Measurements from ENCODE around the gene ATOSA.

The ATOSA gene

GRCh38 chr15:52682781-52683180 lies 3.6 kb upstream of the ATOSA start:
- in situ Hi-C loops (cut with MboI; ENCODE audit: low sequenced_read_pairs): no loop called here

- in situ Hi-C loops (cut with MboI; ENCODE audit: low sequenced_read_pairs): no loop called here
Measured at GRCh38 chr15:52682200-52682599, 3.0 kb upstream of the ATOSA start.

- in situ Hi-C loops (cut with MboI; ENCODE audit: low sequenced_read_pairs): no loop called here
Measured at GRCh38 chr15:52681441-52681840, 2.3 kb upstream of the ATOSA start.

GRCh38 chr15:52680761-52681160 lies 1.6 kb upstream of the ATOSA start:
- in situ Hi-C loops (cut with MboI; ENCODE audit: low sequenced_read_pairs): no loop called here

- in situ Hi-C loops (cut with MboI; ENCODE audit: low sequenced_read_pairs): no loop called here
Measured at GRCh38 chr15:52680041-52680391, 828 bp upstream of the ATOSA start.

- in situ Hi-C loops (cut with MboI; ENCODE audit: low sequenced_read_pairs): no loop called here
Measured at GRCh38 chr15:52678468-52679231, 538 bp downstream of the ATOSA start.

- in situ Hi-C loops (cut with MboI; ENCODE audit: low sequenced_read_pairs): no loop called here
Measured at GRCh38 chr15:52677593-52678467, 1.4 kb downstream of the ATOSA start.

- in situ Hi-C loops (cut with MboI; ENCODE audit: low sequenced_read_pairs): no loop called here
Measured at GRCh38 chr15:52674831-52675230, 4.4 kb downstream of the ATOSA start.

- in situ Hi-C loops (cut with MboI; ENCODE audit: low sequenced_read_pairs): no loop called here
Measured at GRCh38 chr15:52673734-52674133, 5.5 kb downstream of the ATOSA start.

GRCh38 chr15:52673312-52673711 lies 5.9 kb downstream of the ATOSA start:
- in situ Hi-C loops (cut with MboI; ENCODE audit: low sequenced_read_pairs): no loop called here

- in situ Hi-C loops (cut with MboI; ENCODE audit: low sequenced_read_pairs): no loop called here
Measured at GRCh38 chr15:52672661-52673060, 6.5 kb downstream of the ATOSA start.

GRCh38 chr15:52670087-52670486 lies 9.1 kb downstream of the ATOSA start:
- in situ Hi-C loops (cut with MboI; ENCODE audit: low sequenced_read_pairs): no loop called here

GRCh38 chr15:52668133-52668532 lies 11.1 kb downstream of the ATOSA start:
- in situ Hi-C loops (cut with MboI; ENCODE audit: low sequenced_read_pairs): no loop called here

GRCh38 chr15:52667597-52667996 lies 11.6 kb downstream of the ATOSA start:
- in situ Hi-C loops (cut with MboI; ENCODE audit: low sequenced_read_pairs): no loop called here

GRCh38 chr15:52663536-52664294 lies 15.5 kb downstream of the ATOSA start:
- in situ Hi-C loops (cut with MboI; ENCODE audit: low sequenced_read_pairs): no loop called here

- in situ Hi-C loops (cut with MboI; ENCODE audit: low sequenced_read_pairs): no loop called here
Measured at GRCh38 chr15:52661909-52662308, 17.3 kb downstream of the ATOSA start.

- in situ Hi-C loops (cut with MboI; ENCODE audit: low sequenced_read_pairs): no loop called here
Measured at GRCh38 chr15:52660192-52660591, 19.0 kb downstream of the ATOSA start.

GRCh38 chr15:52658955-52659354 lies 20.2 kb downstream of the ATOSA start:
- in situ Hi-C loops (cut with MboI; ENCODE audit: low sequenced_read_pairs): no loop called here

- in situ Hi-C loops (cut with MboI; ENCODE audit: low sequenced_read_pairs): no loop called here
Measured at GRCh38 chr15:52657338-52657737, 21.9 kb downstream of the ATOSA start.

GRCh38 chr15:52656412-52656811 lies 22.8 kb downstream of the ATOSA start:
- in situ Hi-C loops (cut with MboI; ENCODE audit: low sequenced_read_pairs): no loop called here

GRCh38 chr15:52653431-52653964 lies 25.7 kb downstream of the ATOSA start:
- in situ Hi-C loops (cut with MboI; ENCODE audit: low sequenced_read_pairs): no loop called here
